Chondrocyte (in vitro differentiated cells): ENCODE results near the gene POLR2J. TPM values are rescaled to one million over a fixed set of nuclear protein-coding genes. Genes with fewer than 3 reads are reported as not detected.
"Not testable (repeated sequence)": the region's sequence is repeated elsewhere in the genome, so short reads cannot be mapped to it uniquely, and the experiment has no call there.

Experiments
- DNase-seq: peaks from one replicate; pipeline ENCODE4 v3.0.0; 2021; ENCODE audit warnings: mixed read lengths, low spot score
- H3K27ac Mint-ChIP-seq: one replicate; pipeline ENCODE4 v1.8.0; 2021; ENCODE audit warnings: mild to moderate bottlenecking, moderate library complexity, mixed read lengths; ENCODE audit not compliant: unreplicated experiment
- H3K27me3 Mint-ChIP-seq: 2 replicates; pipeline ENCODE4 v1.8.0; 2021; ENCODE audit warnings: low read depth, mixed read lengths
- H3K36me3 Mint-ChIP-seq: 2 replicates; pipeline ENCODE4 v1.8.0; 2021; ENCODE audit warnings: low read depth, mixed read lengths
- H3K4me1 Mint-ChIP-seq: 2 replicates; pipeline ENCODE4 v1.8.0; 2021; ENCODE audit warnings: low read depth, mild to moderate bottlenecking, mixed read lengths
- H3K4me3 Mint-ChIP-seq: one replicate; pipeline ENCODE4 v1.8.0; 2021; ENCODE audit warnings: mild to moderate bottlenecking, moderate library complexity, mixed read lengths; ENCODE audit not compliant: unreplicated experiment
- H3K9me3 Mint-ChIP-seq: 2 replicates; pipeline ENCODE4 v1.8.0; 2021; ENCODE audit warnings: low read depth, mixed read lengths
- CTCF ChIP-seq: fragments of 200-600 bp; sonication (generic); IDR thresholded peaks from 2 replicates; pipeline ENCODE4 v1.5.0; 2021; ENCODE audit warnings: antibody characterized with exemption, mild to moderate bottlenecking, moderate library complexity
- total RNA-seq: library from RNA; stranded (reverse); gene quantifications from 3 replicates; pipeline ENCODE4 v1.2.1, GENCODE V29; 2021

The POLR2J gene
- total RNA-seq, 1 donor from 2014 or later = 36.6 TPM

- Mint-ChIP-seq H3K9me3 (no peaks in the 10 kb centered on the region), H3K4me3 (no peak overlapping the region), H3K4me1 (peaks cover 7% of the 10 kb centered on the region), H3K36me3 (peaks cover 7% of the 10 kb centered on the region), H3K27me3 (no peaks in the 10 kb centered on the region), H3K27ac (no peak overlapping the region)
- no peak for DNase-seq
- no peak for TF ChIP-seq CTCF
Observed at GRCh38 chr7:102455596-102455995, 23.1 kb downstream of the POLR2J start.

- H3K27ac Mint-ChIP-seq = not testable (repeated sequence)
Observed at GRCh38 chr7:102454932-102455331, 23.8 kb downstream of the POLR2J start.

GRCh38 chr7:102454468-102454867 is 24.3 kb downstream of the POLR2J start:
- no peak for DNase-seq

More at GRCh38 chr7:102454932-102455331, 23.8 kb downstream of the POLR2J start:
- not testable (repeated sequence) for DNase-seq, H3K27me3 Mint-ChIP-seq, H3K36me3 Mint-ChIP-seq, H3K4me1 Mint-ChIP-seq, H3K4me3 Mint-ChIP-seq, H3K9me3 Mint-ChIP-seq

GRCh38 chr7:102453319-102453718 is 25.4 kb downstream of the POLR2J start:
- H3K4me1 Mint-ChIP-seq = peaks cover 7% of the 10 kb centered on the region
- no peak overlapping the region for H3K27ac Mint-ChIP-seq
- H3K36me3 Mint-ChIP-seq = peaks cover 8% of the 10 kb centered on the region
- DNase-seq = no peak
- no peaks in the 10 kb centered on the region for H3K9me3 Mint-ChIP-seq
- H3K27me3 Mint-ChIP-seq = no peaks in the 10 kb centered on the region
- no peak overlapping the region for H3K4me3 Mint-ChIP-seq
- TF ChIP-seq CTCF = no peak

More at GRCh38 chr7:102454468-102454867, 24.3 kb downstream of the POLR2J start:
- Mint-ChIP-seq H3K27ac (no peak overlapping the region), H3K9me3 (no peaks in the 10 kb centered on the region), H3K4me1 (peaks cover 7% of the 10 kb centered on the region), H3K36me3 (peaks cover 7% of the 10 kb centered on the region), H3K4me3 (no peak overlapping the region), H3K27me3 (no peaks in the 10 kb centered on the region)
- TF ChIP-seq CTCF = no peak

- H3K4me1 Mint-ChIP-seq = peaks cover 7% of the 10 kb centered on the region
- H3K4me3 Mint-ChIP-seq = no peak overlapping the region
- no peak overlapping the region for H3K27ac Mint-ChIP-seq
- H3K9me3 Mint-ChIP-seq = no peaks in the 10 kb centered on the region
- H3K36me3 Mint-ChIP-seq = peaks cover 5% of the 10 kb centered on the region
- DNase-seq = no peak
- no peaks in the 10 kb centered on the region for H3K27me3 Mint-ChIP-seq
- no peak for TF ChIP-seq CTCF
Observed at GRCh38 chr7:102452451-102452850, 26.3 kb downstream of the POLR2J start.

- Mint-ChIP-seq H3K27me3 (no peaks in the 10 kb centered on the region), H3K27ac (no peak overlapping the region), H3K9me3 (no peaks in the 10 kb centered on the region), H3K4me1 (peaks cover 3% of the 10 kb centered on the region), H3K4me3 (no peak overlapping the region), H3K36me3 (peaks cover 5% of the 10 kb centered on the region)
- no peak for DNase-seq
- TF ChIP-seq CTCF = no peak
Observed at GRCh38 chr7:102451371-102452054, 27.2 kb downstream of the POLR2J start.
